ENCODE data around the gene SAMD14. TPM values are rescaled to one million over a fixed set of nuclear protein-coding genes. Genes with fewer than 3 reads are reported as not detected.

The SAMD14 gene
- total and polyA plus RNA-seq, 3 donors from 2014 or later: 3.2 to 5.2 (median 3.3) TPM

DNA sequence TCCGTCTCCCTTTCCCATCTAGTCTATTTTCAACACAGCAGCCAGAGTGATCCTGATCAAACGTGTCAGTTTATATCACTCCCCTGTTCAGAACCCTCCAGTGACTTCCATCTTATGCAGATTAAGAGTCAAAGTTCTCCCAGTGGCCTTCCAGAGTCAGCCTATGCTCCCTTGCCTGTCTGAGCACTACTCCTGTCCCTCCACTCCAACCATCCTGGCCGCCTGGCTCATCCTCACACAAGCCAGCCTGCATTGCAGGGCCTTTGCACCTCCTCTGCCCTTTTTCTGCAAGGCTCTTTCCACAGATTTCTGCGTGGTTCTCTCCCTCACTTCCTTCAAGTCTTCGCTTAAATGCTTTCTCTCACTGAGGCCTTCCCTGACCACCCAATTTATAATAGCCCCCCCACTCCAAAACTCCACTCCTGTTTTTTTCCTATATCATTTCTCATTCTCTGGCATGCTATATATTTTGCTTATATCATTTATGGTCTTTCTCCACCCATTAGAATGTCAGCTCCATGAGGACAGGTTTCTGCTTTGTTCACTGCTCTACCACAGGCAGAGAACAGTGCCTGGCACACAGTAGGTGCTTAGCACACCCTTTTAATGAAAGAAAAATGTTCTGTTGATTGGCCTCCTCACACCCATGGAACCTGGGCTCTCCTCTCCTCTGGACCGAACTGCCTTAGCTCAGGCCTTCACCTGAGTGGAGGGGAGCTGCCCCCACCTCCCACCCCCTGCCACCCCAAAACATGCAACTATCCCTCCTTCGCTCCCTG, 9.3 kb downstream of the SAMD14 start:
- WGBS, 2 donors: 92 to 96% methylated on average over 7 of the region's 7 CpGs
- H3K27ac ChIP-seq: no peak overlapping the region
- H3K27me3 ChIP-seq: no peaks in the 10 kb centered on the region
- peaks cover 14% of the 10 kb centered on the region for H3K4me1 ChIP-seq
- no peak for TF ChIP-seq CTCF (IDR thresholded peaks at IDR 0.05)
- TF ChIP-seq POLR2A (IDR thresholded peaks at IDR 0.05): no peak
- no peak overlapping the region for H3K4me3 ChIP-seq
- no peaks in the 10 kb centered on the region for H3K36me3 ChIP-seq (ENCODE audit: low read depth, missing control alignments)
- intact Hi-C loops (cut with DNase I; ENCODE audit: low total_unique reads): no loop called here
- DNase-seq: no peak
- H3K9me3 ChIP-seq: no peaks in the 10 kb centered on the region

- Histone ChIP-seq H3K36me3 (ENCODE audit: low read depth, missing control alignments) (no peaks in the 10 kb centered on the region), H3K27me3 (no peaks in the 10 kb centered on the region), H3K27ac (no peak overlapping the region), H3K4me3 (no peak overlapping the region), H3K4me1 (peaks cover 10% of the 10 kb centered on the region), H3K9me3 (no peaks in the 10 kb centered on the region)
- 94 to 95% methylated on average over 4 of the region's 4 CpGs for WGBS, 2 donors
- TF ChIP-seq CTCF (IDR thresholded peaks at IDR 0.05) (no peak), POLR2A (IDR thresholded peaks at IDR 0.05) (no peak)
- no peak for DNase-seq
- intact Hi-C loops (cut with DNase I; ENCODE audit: low total_unique reads): no loop called here
Observed at GRCh38 chr17:50118828-50119218, 11.1 kb downstream of the SAMD14 start.

- Histone ChIP-seq H3K4me3 (no peak overlapping the region), H3K27ac (no peak overlapping the region), H3K4me1 (peaks cover 4% of the 10 kb centered on the region), H3K9me3 (no peaks in the 10 kb centered on the region), H3K36me3 (ENCODE audit: low read depth, missing control alignments) (no peaks in the 10 kb centered on the region), H3K27me3 (no peaks in the 10 kb centered on the region)
- 55 to 64% methylated on average over 17 to 22 of the region's 23 CpGs for WGBS, 2 donors
- TF ChIP-seq CTCF (IDR thresholded peaks at IDR 0.05) (no peak), POLR2A (IDR thresholded peaks at IDR 0.05) (no peak)
- no peak for DNase-seq
- intact Hi-C loops (cut with DNase I; ENCODE audit: low total_unique reads): no loop called here
Observed at GRCh38 chr17:50118076-50118827, 11.7 kb downstream of the SAMD14 start.

DNA sequence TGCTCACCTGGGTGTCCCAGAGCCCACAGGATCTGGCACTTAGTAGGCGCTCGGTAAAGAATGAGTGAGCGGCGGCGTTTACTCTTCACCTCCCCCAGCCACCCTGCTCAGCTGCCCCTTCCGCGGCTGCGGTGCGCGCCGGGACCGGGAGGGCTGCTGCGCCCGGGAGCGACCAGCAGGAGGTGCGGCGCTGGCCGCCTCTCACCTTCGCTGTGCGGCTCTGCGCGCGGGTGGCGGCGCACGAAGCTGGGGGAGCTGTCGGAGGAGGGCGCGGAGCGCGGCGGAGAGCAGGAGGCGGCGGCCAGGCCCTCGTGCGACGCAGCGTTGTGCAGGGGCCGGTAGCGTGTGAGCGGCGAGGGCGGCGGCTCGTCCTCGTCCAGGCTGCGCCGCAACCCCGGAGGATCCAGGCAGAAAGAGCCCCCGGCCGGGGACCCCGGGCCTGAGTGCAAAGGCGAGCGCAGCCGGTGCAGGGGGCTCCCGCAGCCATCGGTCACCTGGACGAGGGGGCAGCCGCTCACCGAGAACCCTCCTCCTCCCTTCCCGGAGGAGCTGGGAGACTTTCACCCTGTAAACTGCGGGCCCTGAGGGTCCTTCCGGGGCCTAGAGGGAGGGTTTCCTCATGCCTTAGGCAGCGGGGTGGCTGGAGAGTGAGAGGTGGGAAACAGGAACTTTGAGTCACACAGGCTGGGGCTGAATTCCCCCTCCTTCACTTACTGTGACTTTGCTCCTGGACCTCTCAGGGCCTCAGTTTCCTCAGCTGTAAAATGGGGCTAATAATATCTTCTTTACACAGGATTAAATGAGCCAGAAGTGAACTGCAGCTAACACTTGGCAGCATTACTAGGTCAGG, 12.5 kb downstream of the SAMD14 start:
- Histone ChIP-seq H3K27me3 (no peaks in the 10 kb centered on the region), H3K4me1 (peaks cover 11% of the 10 kb centered on the region), H3K9me3 (no peaks in the 10 kb centered on the region), H3K36me3 (ENCODE audit: low read depth, missing control alignments) (no peaks in the 10 kb centered on the region), H3K27ac (no peak overlapping the region), H3K4me3 (peak overlapping the region; percentile 13 to 32)
- intact Hi-C loops (cut with DNase I; ENCODE audit: low total_unique reads): no loop called here
- peak; percentile 63 for DNase-seq
- no peak for TF ChIP-seq POLR2A (IDR thresholded peaks at IDR 0.05)
- TF ChIP-seq CTCF (IDR thresholded peaks at IDR 0.05): peak; percentile 53 to 68 (median 61)
- 8 to 11% methylated on average over 1 to 62 of the region's 64 CpGs for WGBS, 2 donors
